NCI-H510A (cell line): ENCODE data around the gene S100A10.

ENCODE experiments used
- DNase-seq: peaks from one replicate; lab custom pipeline; 2025; lab: John Stamatoyannopoulos, UW

The S100A10 gene, protein sequence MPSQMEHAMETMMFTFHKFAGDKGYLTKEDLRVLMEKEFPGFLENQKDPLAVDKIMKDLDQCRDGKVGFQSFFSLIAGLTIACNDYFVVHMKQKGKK

DNA sequence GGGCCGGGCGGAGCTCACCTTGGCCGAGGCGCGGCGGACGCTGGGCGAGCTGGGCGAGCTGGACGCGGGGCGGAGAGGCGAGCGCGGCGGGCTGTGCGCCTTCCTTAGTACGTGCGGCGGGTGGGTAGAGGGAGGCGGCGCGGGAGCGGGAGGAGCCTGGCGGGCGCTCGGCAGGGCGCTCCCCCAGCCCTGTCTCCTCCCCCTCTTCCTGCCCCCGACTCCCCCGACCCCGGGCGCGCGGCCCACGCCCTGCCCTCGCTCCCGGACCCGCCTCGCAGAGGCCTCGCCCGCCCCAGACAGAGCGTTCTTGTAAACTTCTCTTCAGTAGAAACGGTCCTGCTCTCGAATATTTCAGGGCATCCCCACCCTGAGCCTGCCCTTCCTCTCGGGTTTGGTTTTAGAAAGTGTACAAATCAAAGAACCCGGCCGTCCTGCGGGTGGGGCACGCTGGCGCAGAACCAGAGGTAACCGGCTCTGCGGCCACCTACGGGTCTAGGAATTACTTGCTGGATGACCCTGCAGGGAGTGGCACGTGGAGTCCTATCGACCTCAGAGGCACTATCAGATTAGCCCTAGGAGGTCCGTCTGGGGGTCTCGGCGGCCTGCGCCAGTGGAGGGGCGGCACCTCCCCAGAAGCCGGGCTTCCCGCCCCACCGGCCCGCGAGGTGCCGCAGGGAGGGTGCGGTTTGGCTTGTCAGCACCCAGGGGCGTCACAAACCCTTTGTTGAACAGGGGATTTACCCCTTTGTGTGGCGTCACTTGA is at the start of gene S100A10:
Gene S100A10, minus strand, starts transcription at position 126 of the 763 bp plus-strand sequence. CDS start 7,629 bp downstream, outside the sequence.
- peak; percentile 39 for DNase-seq

DNA sequence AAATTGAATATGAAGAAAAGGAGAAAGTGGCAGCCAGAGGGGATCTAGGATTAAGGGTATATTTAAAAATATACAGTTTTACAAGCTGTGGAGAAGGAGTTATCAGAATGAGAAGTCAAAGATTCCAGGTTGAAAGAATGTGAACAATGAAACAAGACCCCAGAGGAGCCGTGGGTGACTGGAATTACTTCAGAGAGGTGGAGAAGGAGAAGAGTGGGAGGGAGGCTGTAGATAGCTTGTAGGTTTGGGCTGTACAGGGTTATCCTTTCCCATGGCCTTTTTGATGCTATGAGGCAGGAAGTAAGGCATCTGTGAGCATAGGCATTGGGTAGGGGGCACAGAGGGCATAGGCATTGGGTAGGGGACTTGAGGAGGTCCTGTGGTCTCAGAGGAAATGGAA is 48.4 kb upstream of the S100A10 start:
- DNase-seq: no peak

GRCh38 chr1:152039886-152040285 is 46.2 kb upstream of the S100A10 start:
- DNase-seq: no peak

DNA sequence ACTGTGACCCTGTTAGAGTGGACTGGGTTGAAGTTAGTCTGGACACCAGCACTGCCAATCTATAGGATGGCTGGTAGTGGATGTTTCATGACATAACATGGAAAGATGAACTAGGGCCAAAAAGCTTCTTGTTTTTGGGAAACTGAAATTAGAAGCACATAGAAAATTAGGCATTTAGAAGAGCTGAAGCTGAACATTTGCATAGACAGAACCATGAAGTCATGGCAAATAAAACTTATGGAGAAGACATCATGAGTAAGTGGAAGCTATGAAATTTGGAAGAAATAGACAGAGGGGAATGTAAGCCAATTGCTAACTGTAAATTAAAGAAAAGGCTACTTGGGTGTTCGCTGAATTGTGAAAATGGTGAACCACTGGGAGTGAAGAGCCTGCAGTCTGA is 45.8 kb upstream of the S100A10 start:
- DNase-seq: no peak

- DNase-seq: no peak
Observed at GRCh38 chr1:152038871-152039270, 45.2 kb upstream of the S100A10 start.

DNA sequence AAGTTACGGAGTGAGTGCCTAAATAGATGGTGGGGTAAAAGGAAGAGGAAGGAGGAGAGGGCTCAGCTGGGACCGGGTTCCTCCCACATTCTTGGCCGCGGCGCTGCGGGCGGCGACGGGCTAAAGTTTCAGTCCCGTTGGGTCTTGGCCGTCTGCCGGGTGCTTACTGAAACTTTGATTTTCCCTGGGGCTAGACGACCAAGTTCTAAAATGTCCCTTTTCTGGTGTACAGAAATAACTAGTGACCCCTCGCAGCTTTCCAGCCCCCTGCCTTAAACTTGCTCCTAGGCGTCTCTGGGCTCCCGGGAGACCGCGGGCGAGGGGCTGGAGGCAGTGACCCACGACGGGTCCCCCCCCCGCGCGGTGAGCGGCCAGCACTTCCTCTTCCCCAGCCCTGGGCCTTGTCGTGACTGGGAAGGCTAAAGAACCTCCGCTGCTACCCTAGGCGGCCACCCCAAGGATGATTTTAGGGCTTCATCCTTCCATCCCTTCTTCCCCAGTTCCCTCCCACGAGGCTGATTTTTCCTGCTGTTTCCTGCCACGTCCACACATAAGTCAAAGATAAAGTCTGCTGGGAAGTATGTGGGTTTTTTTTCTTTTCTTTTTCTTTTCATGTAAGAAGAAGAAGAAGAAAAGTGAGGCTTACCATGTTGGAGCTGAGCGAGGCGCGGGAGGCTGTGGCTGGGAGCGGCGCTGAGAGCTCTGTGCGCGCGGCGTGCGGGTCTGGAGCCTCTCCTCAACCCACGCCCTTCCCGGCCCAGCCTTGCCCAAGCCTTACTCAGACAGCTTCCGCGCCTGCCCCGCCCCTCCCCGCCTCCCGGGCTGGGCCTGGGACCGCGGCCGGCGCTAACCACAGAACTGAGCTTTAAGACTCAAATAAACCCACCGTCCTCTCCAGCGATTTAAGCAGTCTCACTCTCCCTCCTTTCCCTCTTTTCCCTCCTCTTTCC is 42.9 kb upstream of the S100A10 start, which contains the start of gene S100A11:
Gene S100A11, minus strand, starts transcription at position 738 of the 950 bp plus-strand sequence. Its CDS starts 89 bp downstream, at position 649.
- peak; percentile 65 for DNase-seq

DNA sequence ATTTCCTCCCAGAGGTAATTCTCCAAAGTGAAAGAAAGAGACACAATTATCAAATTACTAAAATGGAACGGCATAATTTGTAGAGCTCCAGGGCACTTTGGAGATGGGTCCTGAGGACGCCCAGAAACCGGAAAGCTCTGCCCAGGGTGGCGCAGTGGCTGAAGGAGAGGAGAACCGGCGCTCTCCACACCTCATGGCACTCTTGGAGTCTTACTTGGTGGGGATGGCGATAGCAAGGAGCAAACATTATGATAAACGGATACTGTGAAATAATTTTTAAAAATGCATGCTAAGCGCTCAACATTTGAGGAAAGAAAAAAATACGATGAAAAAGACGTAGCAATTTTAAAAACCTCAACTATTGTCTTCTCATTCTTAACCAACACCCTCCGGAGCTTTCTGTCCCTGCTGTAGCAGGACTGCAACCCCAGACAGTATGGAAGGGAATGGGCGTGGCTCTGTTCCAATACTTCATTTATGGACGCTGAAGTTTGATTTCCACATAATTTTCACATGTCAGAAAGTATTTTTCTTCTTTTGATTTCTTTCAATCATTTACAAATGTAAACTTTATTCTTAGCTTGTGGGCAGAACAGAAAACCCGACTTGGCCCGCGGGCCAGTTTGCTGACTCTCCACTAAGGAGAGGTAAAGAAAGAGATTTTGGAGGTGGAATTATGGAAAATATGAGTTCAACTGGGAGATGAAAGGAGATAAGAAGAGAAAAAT is 42.0 kb upstream of the S100A10 start:
- DNase-seq: no peak

GRCh38 chr1:152034654-152035538 is 41.2 kb upstream of the S100A10 start:
- DNase-seq: peak; percentile 27

DNA sequence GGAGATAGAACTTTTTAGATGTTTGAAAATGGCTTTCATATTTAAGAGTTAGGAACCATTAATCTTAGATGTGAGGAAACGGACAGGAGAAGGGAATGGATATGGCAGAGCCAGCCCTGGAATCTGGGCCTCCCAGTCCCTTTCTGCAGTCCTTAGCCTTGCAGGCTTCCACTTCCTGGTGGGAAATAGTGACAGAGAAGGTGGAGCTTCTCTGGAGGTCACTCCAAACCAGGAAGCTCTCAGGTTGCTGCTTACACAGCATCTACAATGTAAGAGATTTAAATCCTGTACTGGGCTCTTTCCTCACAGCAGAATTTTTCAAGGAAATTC is 40.6 kb upstream of the S100A10 start:
- no peak for DNase-seq

DNA sequence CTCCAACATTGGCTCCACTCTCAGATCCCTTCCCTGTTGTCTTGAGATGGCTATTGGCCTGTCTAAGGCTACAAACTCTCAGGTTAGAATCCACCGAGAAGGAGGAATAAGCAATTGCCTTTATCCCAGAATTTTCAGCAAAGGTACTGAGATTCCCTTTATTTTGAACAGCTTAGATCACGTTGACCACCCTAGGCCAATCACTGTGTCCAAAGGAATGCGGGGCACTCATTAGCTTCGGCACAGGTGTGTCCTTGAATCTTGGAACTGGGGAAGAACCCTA is 36.2 kb upstream of the S100A10 start:
- no peak for DNase-seq

- no peak for DNase-seq
Observed at GRCh38 chr1:152029144-152029928, 35.7 kb upstream of the S100A10 start.

DNA sequence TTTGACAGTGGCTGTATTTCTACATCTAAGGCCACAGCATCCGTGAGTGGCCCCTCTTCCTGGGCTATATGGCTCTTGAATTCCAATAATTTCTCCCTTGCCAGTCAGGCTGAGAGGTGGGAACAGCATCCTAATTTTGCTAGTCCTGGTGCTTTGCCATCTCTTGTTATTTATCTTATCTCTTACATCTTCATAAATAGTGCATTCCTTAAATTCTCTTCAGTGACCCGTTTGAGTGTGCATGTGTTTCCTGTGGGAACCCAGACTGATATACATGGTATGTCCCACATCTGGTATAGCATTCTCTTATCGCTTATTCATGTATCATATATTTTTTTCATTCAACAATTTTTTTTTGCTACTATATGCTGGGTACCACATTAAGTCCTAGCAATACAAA is 33.2 kb upstream of the S100A10 start:
- DNase-seq: no peak

DNA sequence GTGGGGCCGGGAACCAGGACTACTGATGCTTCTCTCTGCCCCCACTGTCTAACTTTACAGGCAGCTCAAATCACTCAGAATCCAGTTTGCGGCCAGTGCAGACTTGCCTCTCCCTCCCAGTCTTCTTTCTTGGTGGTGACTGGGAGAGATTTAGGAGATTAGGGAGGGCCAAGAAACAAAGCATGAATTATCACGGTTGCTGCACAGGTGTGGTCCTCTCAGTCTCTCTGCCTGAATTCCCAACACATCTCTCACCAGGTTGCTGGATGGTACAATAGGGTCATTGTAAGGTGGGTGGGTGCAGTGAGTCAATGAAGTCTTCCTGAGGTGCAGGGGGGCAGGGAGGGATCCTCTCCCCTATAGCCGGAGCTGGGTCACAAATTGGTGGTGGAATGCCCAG is 30.6 kb upstream of the S100A10 start:
- no peak for DNase-seq

DNA sequence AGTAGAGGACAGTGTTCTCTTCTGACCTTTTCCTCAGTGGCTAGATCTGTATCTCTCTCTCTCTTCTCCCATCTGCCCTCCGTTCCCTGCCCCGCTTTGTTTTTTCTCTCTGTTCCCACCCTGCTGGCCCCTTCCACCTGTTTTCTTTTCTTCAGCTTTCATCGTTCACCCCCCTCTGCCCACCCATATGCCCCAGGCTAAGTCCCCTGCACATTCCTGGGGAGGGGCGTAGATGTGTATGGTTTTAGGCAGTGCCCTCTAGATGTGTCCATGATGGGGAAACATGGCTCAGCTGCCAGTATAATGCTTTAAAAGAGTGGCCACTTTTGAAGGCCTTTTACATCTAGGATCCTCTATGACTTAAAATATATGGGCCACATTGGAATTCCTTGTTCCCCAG is 29.6 kb upstream of the S100A10 start:
- DNase-seq: no peak

GRCh38 chr1:152022474-152022873 is 28.8 kb upstream of the S100A10 start:
- DNase-seq: no peak

DNA sequence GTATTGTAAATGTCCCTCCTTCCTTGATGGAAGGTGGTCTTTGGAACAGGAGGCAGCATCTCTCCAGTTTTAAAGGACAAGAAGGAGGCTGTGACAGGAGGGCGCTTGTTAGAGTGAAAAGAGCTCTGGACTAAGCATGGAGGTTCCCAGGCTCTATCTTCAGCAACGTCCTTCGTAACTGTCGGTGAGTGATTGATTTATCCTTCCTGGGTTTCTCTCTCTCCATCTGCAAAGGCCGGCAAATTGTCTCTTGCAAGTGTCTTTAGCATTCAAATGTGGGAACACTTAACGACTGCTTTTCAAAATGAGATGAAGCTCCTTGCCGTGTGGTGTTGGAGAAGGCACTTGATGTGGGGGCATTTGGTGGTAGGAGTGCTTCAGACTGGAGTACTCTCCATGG is 27.9 kb upstream of the S100A10 start:
- DNase-seq: no peak

DNA sequence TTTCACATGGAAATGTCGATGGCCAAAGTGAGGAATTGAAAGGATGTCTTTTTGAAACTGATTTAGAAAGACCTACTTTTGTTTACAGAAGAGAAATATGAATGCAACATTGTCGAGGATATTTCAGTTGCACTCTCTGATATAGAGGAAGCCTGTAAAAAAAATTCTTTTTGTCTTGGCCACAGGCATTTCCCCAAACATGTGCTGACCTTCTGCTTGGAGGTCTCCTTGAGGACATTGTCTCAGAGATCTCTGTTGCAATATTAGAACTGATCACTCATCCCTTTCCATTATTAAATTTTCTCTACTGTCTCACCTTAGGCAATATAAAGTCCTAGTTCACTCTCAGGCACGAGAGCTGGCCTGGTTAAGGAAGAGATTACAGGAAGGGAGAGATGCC is 27.2 kb upstream of the S100A10 start:
- DNase-seq: no peak

- no peak for DNase-seq
Observed at GRCh38 chr1:152018537-152018936, 24.9 kb upstream of the S100A10 start.

GRCh38 chr1:152015766-152016165 is 22.1 kb upstream of the S100A10 start:
- no peak for DNase-seq

GRCh38 chr1:152014943-152015342 is 21.3 kb upstream of the S100A10 start:
- DNase-seq: no peak
